Natural killer cell (primary cell): ENCODE results near the gene NEMF. TPM values are rescaled to one million over a fixed set of nuclear protein-coding genes. Genes with fewer than 3 reads are reported as not detected.
A peak's percentile ranks its signal among the peaks of the same experiment; 100 is the strongest.
"Not testable (repeated sequence)": the region's sequence is repeated elsewhere in the genome, so short reads cannot be mapped to it uniquely, and the experiment has no call there.

ENCODE experiments used
- ATAC-seq, 3 donors: fragments of 150-1000 bp in 2 of 3; fragments of 200-7000 bp in 1 of 3; cut with Tn5 transposase; 1 replicate in 1 of 3; 2 replicates in 2 of 3; pipeline ENCODE4 v1.10.0; 2021; ENCODE audit warnings: mild to moderate bottlenecking in 2 of 3, moderate library complexity in 2 of 3
- DNase-seq, 2 donors: peaks; one replicate each; pipeline versions ENCODE4 v3.0.0 to v3.0.0-alpha.2; 2013 to 2021; ENCODE audit warnings: mixed read lengths in 1 of 2
- H3K27ac ChIP-seq: one replicate; pipeline ENCODE4 v1.5.1; 2013; ENCODE audit warnings: mild to moderate bottlenecking, low read length
- H3K27me3 ChIP-seq: one replicate; pipeline ENCODE4 v1.6.1; 2013; ENCODE audit warnings: low read length; ENCODE audit not compliant: control insufficient read depth, insufficient read depth
- H3K36me3 ChIP-seq: one replicate; pipeline ENCODE4 v1.6.1; 2013; ENCODE audit warnings: low read length; ENCODE audit not compliant: control insufficient read depth, insufficient read depth
- H3K4me1 ChIP-seq: one replicate; pipeline ENCODE4 v1.6.1; 2013; ENCODE audit warnings: low read length; ENCODE audit not compliant: control insufficient read depth, insufficient read depth
- H3K4me3 ChIP-seq: one replicate; pipeline ENCODE4 v1.5.1; 2013; ENCODE audit warnings: low read length
- H3K9me3 ChIP-seq: one replicate; pipeline ENCODE4 v1.6.1; 2013; ENCODE audit warnings: low read length; ENCODE audit not compliant: control insufficient read depth, insufficient read depth
- H3K27ac Mint-ChIP-seq, 2 donors: one replicate each; pipeline ENCODE4 v1.8.0; 2022; ENCODE audit warnings: mild to moderate bottlenecking in 2 of 2, mixed read lengths in 2 of 2, moderate library complexity in 1 of 2
- H3K27me3 Mint-ChIP-seq, 2 donors: one replicate each; pipeline ENCODE4 v1.8.0; 2022; ENCODE audit warnings: low read depth in 2 of 2, mixed read lengths in 2 of 2
- H3K36me3 Mint-ChIP-seq: one replicate; pipeline ENCODE4 v1.8.0; 2022; ENCODE audit warnings: mixed read lengths
- H3K4me1 Mint-ChIP-seq, 2 donors: one replicate each; pipeline ENCODE4 v1.8.0; 2022; ENCODE audit warnings: mixed read lengths in 2 of 2
- H3K4me3 Mint-ChIP-seq: one replicate; pipeline ENCODE4 v1.8.0; 2022; ENCODE audit warnings: mild to moderate bottlenecking, moderate library complexity, mixed read lengths
- H3K9me3 Mint-ChIP-seq, 2 donors: one replicate each; pipeline ENCODE4 v1.8.0; 2022; ENCODE audit warnings: mixed read lengths in 2 of 2
- WGBS: methylation state at CpG from one replicate; pipeline ENCODE4 v1.1.7; 2013; ENCODE audit warnings: missing lambda C conversion rate; ENCODE audit not compliant: insufficient coverage; 5-methylcytosine and 5-hydroxymethylcytosine counted together
- intact Hi-C: fragments of 100-400 bp; cut with micrococcal nuclease; formaldehyde crosslinking; loops from one replicate; pipeline ENCODE4 v1.14.2; 2022
- total RNA-seq, 4 donors: library from RNA; stranded (reverse); fragments of 120-200 nt in 1 of 4; gene quantifications; one replicate each; pipeline versions ENCODE4 v1.2.3 to v1.2.4, GENCODE V29; 2013 to 2022
- TF ChIP-seq, protein P1 (sequence below): fragments of 200-600 bp; IDR thresholded peaks from one replicate; pipeline ENCODE4 v1.8.0; 2022; ENCODE audit warnings: antibody characterized with exemption

NEMF gene
- total RNA-seq, 3 donors from 2014 or later (not counting 1 experiment from before 2014, with no cell fraction given), result 120 to 126 (median 122) TPM

DNA sequence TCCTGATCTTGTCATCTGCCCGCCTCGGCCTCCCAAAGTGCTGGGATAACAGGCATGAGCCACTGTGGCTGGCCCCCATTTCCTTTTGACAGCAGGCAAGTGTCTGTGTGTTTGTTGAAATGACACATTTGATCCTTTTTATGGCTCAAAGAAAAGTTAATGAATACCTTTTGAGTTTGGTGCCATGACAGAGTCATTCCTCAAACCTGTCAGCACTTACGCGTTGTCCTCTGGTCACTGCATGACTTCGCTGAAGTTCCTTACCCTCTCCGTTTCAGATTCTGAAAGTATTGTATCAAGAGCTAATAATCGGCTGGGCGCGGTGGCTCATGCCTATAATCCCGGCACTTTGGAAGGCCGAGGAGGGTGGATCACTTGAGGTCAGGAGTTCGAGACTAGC lies 32.4 kb downstream of the NEMF start:
- Histone ChIP-seq H3K9me3 (no peaks in the 10 kb centered on the region), H3K4me3 (no peak overlapping the region), H3K36me3 (peaks cover 54% of the 10 kb centered on the region), H3K27me3 (no peaks in the 10 kb centered on the region), H3K4me1 (no peaks in the 10 kb centered on the region), H3K27ac (no peak overlapping the region)
- TF ChIP-seq, protein P1, sequence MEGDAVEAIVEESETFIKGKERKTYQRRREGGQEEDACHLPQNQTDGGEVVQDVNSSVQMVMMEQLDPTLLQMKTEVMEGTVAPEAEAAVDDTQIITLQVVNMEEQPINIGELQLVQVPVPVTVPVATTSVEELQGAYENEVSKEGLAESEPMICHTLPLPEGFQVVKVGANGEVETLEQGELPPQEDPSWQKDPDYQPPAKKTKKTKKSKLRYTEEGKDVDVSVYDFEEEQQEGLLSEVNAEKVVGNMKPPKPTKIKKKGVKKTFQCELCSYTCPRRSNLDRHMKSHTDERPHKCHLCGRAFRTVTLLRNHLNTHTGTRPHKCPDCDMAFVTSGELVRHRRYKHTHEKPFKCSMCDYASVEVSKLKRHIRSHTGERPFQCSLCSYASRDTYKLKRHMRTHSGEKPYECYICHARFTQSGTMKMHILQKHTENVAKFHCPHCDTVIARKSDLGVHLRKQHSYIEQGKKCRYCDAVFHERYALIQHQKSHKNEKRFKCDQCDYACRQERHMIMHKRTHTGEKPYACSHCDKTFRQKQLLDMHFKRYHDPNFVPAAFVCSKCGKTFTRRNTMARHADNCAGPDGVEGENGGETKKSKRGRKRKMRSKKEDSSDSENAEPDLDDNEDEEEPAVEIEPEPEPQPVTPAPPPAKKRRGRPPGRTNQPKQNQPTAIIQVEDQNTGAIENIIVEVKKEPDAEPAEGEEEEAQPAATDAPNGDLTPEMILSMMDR, result no peak
- ATAC-seq (no peak), DNase-seq (no peak)
- WGBS, result 98% methylated on average over 12 of the region's 12 CpGs
- no peaks in the 10 kb centered on the region for H3K27me3 Mint-ChIP-seq
- H3K36me3 Mint-ChIP-seq, result peaks cover 35% of the 10 kb centered on the region
- H3K4me1 Mint-ChIP-seq, result no peaks in the 10 kb centered on the region
- intact Hi-C loops, result no loop called here
- H3K9me3 Mint-ChIP-seq, result peaks cover 3 to 5% of the 10 kb centered on the region in 2 donors
- no peak overlapping the region for H3K27ac Mint-ChIP-seq
- H3K4me3 Mint-ChIP-seq, result no peak overlapping the region

DNA sequence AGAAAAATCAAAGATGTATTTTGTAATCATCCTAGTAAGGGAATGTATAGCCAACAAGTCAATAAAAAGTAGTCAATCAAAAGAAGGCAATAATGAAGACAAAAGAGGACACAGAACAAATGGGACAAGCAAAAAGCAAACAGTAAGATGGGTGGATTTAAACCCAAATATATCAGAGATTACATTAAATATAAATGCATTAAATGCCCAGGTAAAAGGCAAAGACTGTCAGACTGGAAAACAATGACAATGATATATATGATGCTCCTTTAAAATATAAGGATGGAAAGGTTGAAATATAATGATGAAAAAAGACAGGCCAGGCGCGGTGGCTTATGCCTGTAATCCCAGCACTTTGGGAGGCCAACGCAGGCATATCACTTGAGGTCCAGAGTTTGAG lies 35.7 kb downstream of the NEMF start:
- Histone ChIP-seq H3K27ac (no peak overlapping the region), H3K27me3 (no peaks in the 10 kb centered on the region), H3K4me3 (no peak overlapping the region), H3K9me3 (no peaks in the 10 kb centered on the region), H3K36me3 (peaks cover 58% of the 10 kb centered on the region), H3K4me1 (no peaks in the 10 kb centered on the region)
- intact Hi-C loops, result no loop called here
- DNase-seq (no peak), ATAC-seq (no peak)
- no peak overlapping the region for H3K4me3 Mint-ChIP-seq
- no peaks in the 10 kb centered on the region for H3K27me3 Mint-ChIP-seq
- no peaks in the 10 kb centered on the region for H3K4me1 Mint-ChIP-seq
- peak overlapping the region; percentile 14 to 16 for H3K27ac Mint-ChIP-seq
- peaks cover 3 to 9% of the 10 kb centered on the region in 2 donors for H3K9me3 Mint-ChIP-seq
- 100% methylated on average over 3 of the region's 3 CpGs for WGBS
- TF ChIP-seq, protein P1, result no peak
- peaks cover 28% of the 10 kb centered on the region for H3K36me3 Mint-ChIP-seq

DNA sequence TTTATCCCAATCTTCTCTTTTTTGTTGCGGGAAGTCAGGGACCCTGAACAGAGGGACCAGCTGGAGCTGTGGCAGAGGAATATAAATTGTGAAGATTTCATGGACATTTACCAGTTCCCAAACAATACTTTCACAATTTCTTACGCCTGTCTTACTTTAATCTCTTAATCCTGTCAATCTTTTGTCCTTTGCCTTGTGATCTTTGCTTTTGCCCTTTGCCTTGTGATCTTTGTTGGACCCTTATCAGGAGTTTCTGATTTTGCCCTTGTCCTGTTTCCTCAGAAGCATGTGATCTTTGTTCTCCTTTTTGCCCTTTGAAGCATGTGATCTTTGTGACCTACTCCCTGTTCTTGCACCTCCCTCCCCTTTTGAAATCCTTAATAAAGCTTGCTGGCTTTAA lies 36.5 kb downstream of the NEMF start:
- H3K4me1 Mint-ChIP-seq, H3K4me1 ChIP-seq, H3K4me3 Mint-ChIP-seq, H3K9me3 ChIP-seq, H3K27me3 Mint-ChIP-seq, H3K4me3 ChIP-seq, DNase-seq, intact Hi-C loops, H3K27ac ChIP-seq, H3K27me3 ChIP-seq, H3K9me3 Mint-ChIP-seq, ATAC-seq: not testable (repeated sequence)
- H3K27ac Mint-ChIP-seq, result peak overlapping the region; percentile 14 to 16
- H3K36me3 ChIP-seq, result peaks cover 65% of the 10 kb centered on the region
- peaks cover 29% of the 10 kb centered on the region for H3K36me3 Mint-ChIP-seq
- 100% methylated on average over 1 of the region's 2 CpGs for WGBS

DNA sequence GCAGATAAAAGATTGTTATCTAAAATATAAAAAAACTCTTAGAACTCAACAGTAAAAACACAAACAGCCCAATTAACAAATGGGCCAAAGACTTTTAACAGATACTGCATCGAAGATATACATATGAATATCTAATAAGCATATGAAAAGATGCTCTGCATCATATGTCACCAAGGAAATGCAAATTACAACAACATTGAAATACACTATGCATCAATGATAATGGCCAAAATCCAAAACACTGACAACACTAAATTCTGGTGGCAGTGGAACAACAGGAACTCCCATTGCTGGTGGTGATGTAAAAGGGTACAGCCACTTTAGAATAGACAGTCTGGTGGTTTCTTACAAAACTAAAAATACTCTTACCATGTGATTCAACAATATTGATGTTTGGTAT lies 43.8 kb downstream of the NEMF start:
- H3K36me3 Mint-ChIP-seq, result peaks cover 21% of the 10 kb centered on the region

More for the DNA sequence above, 43.8 kb downstream of the NEMF start:
- WGBS, result no CpG with 5 or more reads among the region's 1 CpG
- H3K27ac ChIP-seq, result no peak overlapping the region
- no peaks in the 10 kb centered on the region for H3K9me3 ChIP-seq
- DNase-seq (no peak), ATAC-seq (no peak)
- H3K27me3 ChIP-seq, result no peaks in the 10 kb centered on the region
- Mint-ChIP-seq H3K9me3 (peaks cover 0 to 4% of the 10 kb centered on the region in 2 donors), H3K4me1 (peaks cover 0 to 14% of the 10 kb centered on the region in 2 donors), H3K27me3 (no peaks in the 10 kb centered on the region), H3K27ac (no peak overlapping the region), H3K4me3 (no peak overlapping the region)
- TF ChIP-seq, protein P1, result no peak
- no peak overlapping the region for H3K4me3 ChIP-seq
- intact Hi-C loops, result no loop called here
- peaks cover 68% of the 10 kb centered on the region for H3K36me3 ChIP-seq
- no peaks in the 10 kb centered on the region for H3K4me1 ChIP-seq
